Measurements from ENCODE around the gene C17orf100. TPM values are rescaled to one million over a fixed set of nuclear protein-coding genes. Genes with fewer than 3 reads are reported as not detected.
A peak's percentile ranks its signal among the peaks of the same experiment; 100 is the strongest.

Gene C17orf100
- total and polyA plus RNA-seq, 4 donors, result 2.2 to 18.4 (median 8.4) TPM

GRCh38 chr17:6639586-6640535 is 11.7 kb upstream of the C17orf100 start:
- Histone ChIP-seq H3K27me3 (ENCODE audit: control insufficient read depth, insufficient read depth, low read length) (no peaks in the 10 kb centered on the region), H3K4me1 (ENCODE audit: control insufficient read depth, insufficient read depth, low read length) (peaks cover 35% of the 10 kb centered on the region), H3K9me3 (ENCODE audit: control insufficient read depth, insufficient read depth, low read length) (no peaks in the 10 kb centered on the region), H3K4me3 (ENCODE audit: low read depth, low read length) (peak overlapping the region; percentile 88), H3K27ac (ENCODE audit: low read depth, low read length) (peak overlapping the region; percentile 94), H3K36me3 (ENCODE audit: control insufficient read depth, insufficient read depth, low read length) (peaks cover 29% of the 10 kb centered on the region)
- DNase-seq (ENCODE audit: low read depth in 4 of 6, low spot score in 6 of 6), result no peak
- under 1% methylated on average over 62 of the region's 67 CpGs for WGBS (ENCODE audit: insufficient coverage)

- DNase-seq (ENCODE audit: low read depth in 4 of 6, low spot score in 6 of 6), result peak; percentile 83 to 98 (median 93)
- WGBS (ENCODE audit: insufficient coverage), result under 1% methylated on average over 52 of the region's 52 CpGs
- peaks cover 35% of the 10 kb centered on the region for H3K4me1 ChIP-seq (ENCODE audit: control insufficient read depth, insufficient read depth, low read length)
- H3K4me3 ChIP-seq (ENCODE audit: low read depth, low read length), result peak within 1 kb of the TSS; percentile 88
- peaks cover 29% of the 10 kb centered on the region for H3K36me3 ChIP-seq (ENCODE audit: control insufficient read depth, insufficient read depth, low read length)
- H3K27ac ChIP-seq (ENCODE audit: low read depth, low read length), result peak within 1 kb of the TSS; percentile 94
- no peaks in the 10 kb centered on the region for H3K9me3 ChIP-seq (ENCODE audit: control insufficient read depth, insufficient read depth, low read length)
- no peaks in the 10 kb centered on the region for H3K27me3 ChIP-seq (ENCODE audit: control insufficient read depth, insufficient read depth, low read length)
These were observed 10.9 kb upstream of the C17orf100 start, which contains the start of the genes KIAA0753 and TXNDC17 for GRCh38 chr17:6640536-6641246. TSS of gene KIAA0753 (minus strand) at chr17:6640711. CDS start at chr17:6635103, 5,608 bp downstream. TSS of gene TXNDC17 (plus strand) at chr17:6641060. CDS start at chr17:6641083, 23 bp downstream.

GRCh38 chr17:6641247-6641863 is 10.2 kb upstream of the C17orf100 start:
- Histone ChIP-seq H3K27me3 (ENCODE audit: control insufficient read depth, insufficient read depth, low read length) (no peaks in the 10 kb centered on the region), H3K36me3 (ENCODE audit: control insufficient read depth, insufficient read depth, low read length) (peaks cover 29% of the 10 kb centered on the region), H3K27ac (ENCODE audit: low read depth, low read length) (peak overlapping the region; percentile 94), H3K9me3 (ENCODE audit: control insufficient read depth, insufficient read depth, low read length) (no peaks in the 10 kb centered on the region), H3K4me1 (ENCODE audit: control insufficient read depth, insufficient read depth, low read length) (peaks cover 35% of the 10 kb centered on the region), H3K4me3 (ENCODE audit: low read depth, low read length) (peak overlapping the region; percentile 88)
- WGBS (ENCODE audit: insufficient coverage), result 6% methylated on average over 18 of the region's 20 CpGs
- no peak for DNase-seq (ENCODE audit: low read depth in 4 of 6, low spot score in 6 of 6)

GRCh38 chr17:6642592-6642991 is 9.0 kb upstream of the C17orf100 start:
- H3K4me3 ChIP-seq (ENCODE audit: low read depth, low read length), result no peak overlapping the region
- H3K27me3 ChIP-seq (ENCODE audit: control insufficient read depth, insufficient read depth, low read length), result no peaks in the 10 kb centered on the region
- peaks cover 21% of the 10 kb centered on the region for H3K36me3 ChIP-seq (ENCODE audit: control insufficient read depth, insufficient read depth, low read length)
- no CpG with 5 or more reads among the region's 2 CpGs for WGBS (ENCODE audit: insufficient coverage)
- H3K9me3 ChIP-seq (ENCODE audit: control insufficient read depth, insufficient read depth, low read length), result no peaks in the 10 kb centered on the region
- H3K4me1 ChIP-seq (ENCODE audit: control insufficient read depth, insufficient read depth, low read length), result peaks cover 29% of the 10 kb centered on the region
- no peak for DNase-seq (ENCODE audit: low read depth in 4 of 6, low spot score in 6 of 6)
- no peak overlapping the region for H3K27ac ChIP-seq (ENCODE audit: low read depth, low read length)

- Histone ChIP-seq H3K36me3 (ENCODE audit: control insufficient read depth, insufficient read depth, low read length) (peaks cover 12% of the 10 kb centered on the region), H3K4me3 (ENCODE audit: low read depth, low read length) (no peak overlapping the region), H3K4me1 (ENCODE audit: control insufficient read depth, insufficient read depth, low read length) (peaks cover 20% of the 10 kb centered on the region), H3K27ac (ENCODE audit: low read depth, low read length) (no peak overlapping the region), H3K27me3 (ENCODE audit: control insufficient read depth, insufficient read depth, low read length) (no peaks in the 10 kb centered on the region), H3K9me3 (ENCODE audit: control insufficient read depth, insufficient read depth, low read length) (no peaks in the 10 kb centered on the region)
- no CpG with 5 or more reads among the region's 5 CpGs for WGBS (ENCODE audit: insufficient coverage)
- DNase-seq (ENCODE audit: low read depth in 4 of 6, low spot score in 6 of 6), result no peak
These were observed 8.0 kb upstream of the C17orf100 start for GRCh38 chr17:6643451-6644125.

- DNase-seq (ENCODE audit: low read depth in 4 of 6, low spot score in 6 of 6), result no peak
- Histone ChIP-seq H3K4me3 (ENCODE audit: low read depth, low read length) (no peak overlapping the region), H3K27ac (ENCODE audit: low read depth, low read length) (no peak overlapping the region), H3K4me1 (ENCODE audit: control insufficient read depth, insufficient read depth, low read length) (peaks cover 12% of the 10 kb centered on the region), H3K27me3 (ENCODE audit: control insufficient read depth, insufficient read depth, low read length) (peaks cover 4% of the 10 kb centered on the region), H3K36me3 (ENCODE audit: control insufficient read depth, insufficient read depth, low read length) (peaks cover 9% of the 10 kb centered on the region), H3K9me3 (ENCODE audit: control insufficient read depth, insufficient read depth, low read length) (no peaks in the 10 kb centered on the region)
These were observed 3.4 kb upstream of the C17orf100 start for GRCh38 chr17:6648181-6648580.

GRCh38 chr17:6651919-6652452 is 424 bp downstream of the C17orf100 start:
- Histone ChIP-seq H3K4me3 (ENCODE audit: low read depth, low read length) (peak overlapping the region; percentile 92), H3K27me3 (ENCODE audit: control insufficient read depth, insufficient read depth, low read length) (peaks cover 24% of the 10 kb centered on the region), H3K4me1 (ENCODE audit: control insufficient read depth, insufficient read depth, low read length) (peaks cover 34% of the 10 kb centered on the region), H3K9me3 (ENCODE audit: control insufficient read depth, insufficient read depth, low read length) (no peaks in the 10 kb centered on the region), H3K36me3 (ENCODE audit: control insufficient read depth, insufficient read depth, low read length) (peaks cover 4% of the 10 kb centered on the region), H3K27ac (ENCODE audit: low read depth, low read length) (peak overlapping the region; percentile 82)
- peak in 3 of 6 donors; percentile 22 to 64 (median 62) for DNase-seq (ENCODE audit: low read depth in 4 of 6, low spot score in 6 of 6)
- 6% methylated on average over 47 of the region's 47 CpGs for WGBS (ENCODE audit: insufficient coverage)

- peak in 2 of 6 donors; percentile 24 to 50 for DNase-seq (ENCODE audit: low read depth in 4 of 6, low spot score in 6 of 6)
- H3K4me3 ChIP-seq (ENCODE audit: low read depth, low read length), result peak overlapping the region; percentile 20
These were observed 3.5 kb downstream of the C17orf100 start for GRCh38 chr17:6654841-6655731.

More at GRCh38 chr17:6654841-6655731, 3.5 kb downstream of the C17orf100 start:
- Histone ChIP-seq H3K27ac (ENCODE audit: low read depth, low read length) (no peak overlapping the region), H3K4me1 (ENCODE audit: control insufficient read depth, insufficient read depth, low read length) (peaks cover 37% of the 10 kb centered on the region), H3K27me3 (ENCODE audit: control insufficient read depth, insufficient read depth, low read length) (peaks cover 24% of the 10 kb centered on the region), H3K9me3 (ENCODE audit: control insufficient read depth, insufficient read depth, low read length) (no peaks in the 10 kb centered on the region), H3K36me3 (ENCODE audit: control insufficient read depth, insufficient read depth, low read length) (peaks cover 4% of the 10 kb centered on the region)
- 15% methylated on average over 36 of the region's 46 CpGs for WGBS (ENCODE audit: insufficient coverage)

Data from spinal cord (tissue), 10 donors.